ENCODE data around the gene DUSP5.

DUSP5 gene

GRCh38 chr10:110502851-110503301 is 5.2 kb downstream of the DUSP5 start:
- H3K9me3 ChIP-seq, result no peaks in the 10 kb centered on the region
- TF ChIP-seq CTCF (IDR thresholded peaks at IDR 0.05), result no peak
- H3K4me1 ChIP-seq (ENCODE audit: control insufficient read depth in 1 of 2, insufficient read depth in 1 of 2, low read depth in 1 of 2, low read length in 1 of 2), result peaks cover 11 to 29% of the 10 kb centered on the region in 2 experiments
- no peak overlapping the region for H3K4me3 ChIP-seq (ENCODE audit: low read depth in 1 of 2, low read length in 1 of 2)
- peaks cover 62% of the 10 kb centered on the region for H3K27me3 ChIP-seq
- H3K36me3 ChIP-seq, result no peaks in the 10 kb centered on the region
- H3K27ac ChIP-seq, result no peak overlapping the region

- Histone ChIP-seq H3K4me3 (ENCODE audit: low read depth in 1 of 2, low read length in 1 of 2) (no peak overlapping the region), H3K27ac (peak overlapping the region; percentile 36), H3K4me1 (ENCODE audit: control insufficient read depth in 1 of 2, insufficient read depth in 1 of 2, low read depth in 1 of 2, low read length in 1 of 2) (peaks cover 6 to 25% of the 10 kb centered on the region in 2 experiments), H3K36me3 (no peaks in the 10 kb centered on the region), H3K27me3 (peaks cover 56% of the 10 kb centered on the region), H3K9me3 (no peaks in the 10 kb centered on the region)
- no peak for TF ChIP-seq CTCF (IDR thresholded peaks at IDR 0.05)
Observed at GRCh38 chr10:110503528-110504110, 5.9 kb downstream of the DUSP5 start.

GRCh38 chr10:110504111-110504735 is 6.5 kb downstream of the DUSP5 start:
- Histone ChIP-seq H3K4me1 (ENCODE audit: control insufficient read depth in 1 of 2, insufficient read depth in 1 of 2, low read depth in 1 of 2, low read length in 1 of 2) (peaks cover 3 to 20% of the 10 kb centered on the region in 2 experiments), H3K4me3 (ENCODE audit: low read depth in 1 of 2, low read length in 1 of 2) (no peak overlapping the region), H3K27ac (peak overlapping the region; percentile 36), H3K27me3 (peaks cover 50% of the 10 kb centered on the region), H3K36me3 (no peaks in the 10 kb centered on the region), H3K9me3 (no peaks in the 10 kb centered on the region)
- TF ChIP-seq CTCF (IDR thresholded peaks at IDR 0.05), result no peak

- H3K4me3 ChIP-seq (ENCODE audit: low read depth in 1 of 2, low read length in 1 of 2), result no peak overlapping the region
- no peaks in the 10 kb centered on the region for H3K9me3 ChIP-seq
- H3K27me3 ChIP-seq, result peaks cover 40% of the 10 kb centered on the region
- no peak overlapping the region for H3K27ac ChIP-seq
- TF ChIP-seq CTCF (IDR thresholded peaks at IDR 0.05), result no peak
- H3K36me3 ChIP-seq, result no peaks in the 10 kb centered on the region
- peaks cover 3 to 20% of the 10 kb centered on the region in 2 experiments for H3K4me1 ChIP-seq (ENCODE audit: control insufficient read depth in 1 of 2, insufficient read depth in 1 of 2, low read depth in 1 of 2, low read length in 1 of 2)
Observed at GRCh38 chr10:110505130-110505770, 7.5 kb downstream of the DUSP5 start.

- H3K27me3 ChIP-seq, result peaks cover 28% of the 10 kb centered on the region
- no peak for TF ChIP-seq CTCF (IDR thresholded peaks at IDR 0.05)
- H3K36me3 ChIP-seq, result no peaks in the 10 kb centered on the region
- no peak overlapping the region for H3K27ac ChIP-seq
- no peaks in the 10 kb centered on the region for H3K9me3 ChIP-seq
- H3K4me1 ChIP-seq (ENCODE audit: control insufficient read depth in 1 of 2, insufficient read depth in 1 of 2, low read depth in 1 of 2, low read length in 1 of 2), result peaks cover 3 to 20% of the 10 kb centered on the region in 2 experiments
- no peak overlapping the region for H3K4me3 ChIP-seq (ENCODE audit: low read depth in 1 of 2, low read length in 1 of 2)
Observed at GRCh38 chr10:110506448-110506847, 8.7 kb downstream of the DUSP5 start.

Data from neutrophil (primary cell).